HepG2 (cell line): ENCODE results near the gene SYNDIG1. TPM values are rescaled to one million over a fixed set of nuclear protein-coding genes. Genes with fewer than 3 reads are reported as not detected.

Experiments
- KLF9 ChIP-seq: IDR thresholded peaks from 2 replicates; pipeline ENCODE4 v1.6.1; 2016; ENCODE audit warnings: low read depth
- POLR2AphosphoS2 ChIP-seq: IDR thresholded peaks from 2 replicates; pipeline ENCODE4 v1.6.1; 2011; ENCODE audit warnings: low read depth, low read length, improper control_type of control experiment
- ZFP41 ChIP-seq: sonication (generic); formaldehyde crosslinking; IDR thresholded peaks from 2 replicates; pipeline ENCODE4 v1.4.0; 2020; ENCODE audit warnings: mild to moderate bottlenecking, missing genetic modification reagents, borderline replicate concordance
- ZNF329 ChIP-seq: sonication (generic); formaldehyde crosslinking; IDR thresholded peaks from 2 replicates; pipeline ENCODE4 v1.9.0; 2021; ENCODE audit warnings: low read depth, mild to moderate bottlenecking, missing genetic modification reagents
- ZNF703 ChIP-seq: sonication (generic); formaldehyde crosslinking; IDR thresholded peaks from 2 replicates; pipeline ENCODE4 v1.5.1; 2020; ENCODE audit warnings: missing genetic modification reagents, mild to moderate bottlenecking, moderate library complexity, borderline replicate concordance
- ZSCAN25 ChIP-seq: sonication (generic); formaldehyde crosslinking; IDR thresholded peaks from 2 replicates; pipeline ENCODE4 v1.8.0; 2022; ENCODE audit warnings: mild to moderate bottlenecking, missing genetic modification reagents
- polyA plus RNA-seq, 8 experiments: library from polyadenylated mRNA; depleted of rRNA in 3 of 8; stranded (reverse) in 7 of 8; unstranded in 1 of 8; fragments of >200 nt; fragmentation: Illumina TruSeq in 4 of 8; extraction: Trizol in 4 of 8; gene quantifications; 2 replicates each; pipeline versions ENCODE4 v1.2.1 to v1.2.3, GENCODE V29; 2011 to 2016; ENCODE audit warnings: low read depth in 4 of 8, missing spikeins in 1 of 8, mixed read lengths in 1 of 8; ENCODE audit not compliant: insufficient read depth in 1 of 8
- total RNA-seq, 5 experiments: library from RNA; depleted of rRNA; stranded (reverse); fragments of >200 nt; fragmentation: Illumina TruSeq; extraction: Trizol; gene quantifications; 2 replicates each; pipeline ENCODE4 v1.2.3, GENCODE V29; 2016; ENCODE audit warnings: low read depth in 1 of 5
- TF ChIP-seq, protein P1 (sequence below): sonication (generic); formaldehyde crosslinking; IDR thresholded peaks from 2 replicates; pipeline ENCODE4 v1.5.0; 2020; ENCODE audit warnings: missing genetic modification reagents
- TF ChIP-seq, protein P2 (sequence below): sonication (generic); formaldehyde crosslinking; IDR thresholded peaks from 2 replicates; pipeline ENCODE4 v1.4.0; 2020; ENCODE audit warnings: missing genetic modification reagents
- TF ChIP-seq, protein P3 (sequence below): IDR thresholded peaks from 2 replicates; pipeline ENCODE4 v1.6.1; 2016; ENCODE audit warnings: low read depth, missing genetic modification reagents, missing compliant biosample characterization

The SYNDIG1 gene
- total and polyA plus RNA-seq, 2 of the 13 experiments (the other 11 are each of a cell fraction or from before 2014, with no cell fraction given) = not detected

DNA sequence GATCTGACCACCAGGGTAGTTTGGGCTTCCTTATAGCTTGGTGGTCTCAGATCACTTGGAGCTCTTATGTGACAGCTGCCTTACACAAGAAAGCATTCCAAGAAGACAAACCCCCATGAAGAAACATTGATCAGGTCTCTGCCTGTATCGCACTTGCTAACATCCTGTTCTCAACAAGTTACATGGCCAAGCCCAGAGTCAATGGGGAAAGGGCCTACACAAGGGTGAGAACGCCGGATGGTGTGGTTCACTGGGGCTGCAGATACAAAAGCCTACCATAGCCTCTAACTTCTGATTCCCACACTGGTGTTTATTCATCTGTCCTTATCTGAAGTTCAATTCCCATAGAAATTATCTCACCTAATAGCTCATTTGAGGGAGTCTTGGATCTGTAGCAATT lies 235.5 kb downstream of the SYNDIG1 start (continued):
- TF ChIP-seq, protein P1, sequence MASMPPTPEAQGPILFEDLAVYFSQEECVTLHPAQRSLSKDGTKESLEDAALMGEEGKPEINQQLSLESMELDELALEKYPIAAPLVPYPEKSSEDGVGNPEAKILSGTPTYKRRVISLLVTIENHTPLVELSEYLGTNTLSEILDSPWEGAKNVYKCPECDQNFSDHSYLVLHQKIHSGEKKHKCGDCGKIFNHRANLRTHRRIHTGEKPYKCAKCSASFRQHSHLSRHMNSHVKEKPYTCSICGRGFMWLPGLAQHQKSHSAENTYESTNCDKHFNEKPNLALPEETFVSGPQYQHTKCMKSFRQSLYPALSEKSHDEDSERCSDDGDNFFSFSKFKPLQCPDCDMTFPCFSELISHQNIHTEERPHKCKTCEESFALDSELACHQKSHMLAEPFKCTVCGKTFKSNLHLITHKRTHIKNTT (CRISPR knock-in tag) = no peak
- TF ChIP-seq ZNF329 (CRISPR knock-in tag) (no peak), POLR2AphosphoS2 (no peak), ZFP41 (CRISPR knock-in tag) (no peak), ZNF703 (CRISPR knock-in tag) (no peak), ZSCAN25 (CRISPR knock-in tag) (no peak), KLF9 (CRISPR knock-in tag) (no peak)
- TF ChIP-seq, protein P2, sequence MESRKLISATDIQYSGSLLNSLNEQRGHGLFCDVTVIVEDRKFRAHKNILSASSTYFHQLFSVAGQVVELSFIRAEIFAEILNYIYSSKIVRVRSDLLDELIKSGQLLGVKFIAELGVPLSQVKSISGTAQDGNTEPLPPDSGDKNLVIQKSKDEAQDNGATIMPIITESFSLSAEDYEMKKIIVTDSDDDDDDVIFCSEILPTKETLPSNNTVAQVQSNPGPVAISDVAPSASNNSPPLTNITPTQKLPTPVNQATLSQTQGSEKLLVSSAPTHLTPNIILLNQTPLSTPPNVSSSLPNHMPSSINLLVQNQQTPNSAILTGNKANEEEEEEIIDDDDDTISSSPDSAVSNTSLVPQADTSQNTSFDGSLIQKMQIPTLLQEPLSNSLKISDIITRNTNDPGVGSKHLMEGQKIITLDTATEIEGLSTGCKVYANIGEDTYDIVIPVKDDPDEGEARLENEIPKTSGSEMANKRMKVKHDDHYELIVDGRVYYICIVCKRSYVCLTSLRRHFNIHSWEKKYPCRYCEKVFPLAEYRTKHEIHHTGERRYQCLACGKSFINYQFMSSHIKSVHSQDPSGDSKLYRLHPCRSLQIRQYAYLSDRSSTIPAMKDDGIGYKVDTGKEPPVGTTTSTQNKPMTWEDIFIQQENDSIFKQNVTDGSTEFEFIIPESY = no peak
- TF ChIP-seq, protein P3, sequence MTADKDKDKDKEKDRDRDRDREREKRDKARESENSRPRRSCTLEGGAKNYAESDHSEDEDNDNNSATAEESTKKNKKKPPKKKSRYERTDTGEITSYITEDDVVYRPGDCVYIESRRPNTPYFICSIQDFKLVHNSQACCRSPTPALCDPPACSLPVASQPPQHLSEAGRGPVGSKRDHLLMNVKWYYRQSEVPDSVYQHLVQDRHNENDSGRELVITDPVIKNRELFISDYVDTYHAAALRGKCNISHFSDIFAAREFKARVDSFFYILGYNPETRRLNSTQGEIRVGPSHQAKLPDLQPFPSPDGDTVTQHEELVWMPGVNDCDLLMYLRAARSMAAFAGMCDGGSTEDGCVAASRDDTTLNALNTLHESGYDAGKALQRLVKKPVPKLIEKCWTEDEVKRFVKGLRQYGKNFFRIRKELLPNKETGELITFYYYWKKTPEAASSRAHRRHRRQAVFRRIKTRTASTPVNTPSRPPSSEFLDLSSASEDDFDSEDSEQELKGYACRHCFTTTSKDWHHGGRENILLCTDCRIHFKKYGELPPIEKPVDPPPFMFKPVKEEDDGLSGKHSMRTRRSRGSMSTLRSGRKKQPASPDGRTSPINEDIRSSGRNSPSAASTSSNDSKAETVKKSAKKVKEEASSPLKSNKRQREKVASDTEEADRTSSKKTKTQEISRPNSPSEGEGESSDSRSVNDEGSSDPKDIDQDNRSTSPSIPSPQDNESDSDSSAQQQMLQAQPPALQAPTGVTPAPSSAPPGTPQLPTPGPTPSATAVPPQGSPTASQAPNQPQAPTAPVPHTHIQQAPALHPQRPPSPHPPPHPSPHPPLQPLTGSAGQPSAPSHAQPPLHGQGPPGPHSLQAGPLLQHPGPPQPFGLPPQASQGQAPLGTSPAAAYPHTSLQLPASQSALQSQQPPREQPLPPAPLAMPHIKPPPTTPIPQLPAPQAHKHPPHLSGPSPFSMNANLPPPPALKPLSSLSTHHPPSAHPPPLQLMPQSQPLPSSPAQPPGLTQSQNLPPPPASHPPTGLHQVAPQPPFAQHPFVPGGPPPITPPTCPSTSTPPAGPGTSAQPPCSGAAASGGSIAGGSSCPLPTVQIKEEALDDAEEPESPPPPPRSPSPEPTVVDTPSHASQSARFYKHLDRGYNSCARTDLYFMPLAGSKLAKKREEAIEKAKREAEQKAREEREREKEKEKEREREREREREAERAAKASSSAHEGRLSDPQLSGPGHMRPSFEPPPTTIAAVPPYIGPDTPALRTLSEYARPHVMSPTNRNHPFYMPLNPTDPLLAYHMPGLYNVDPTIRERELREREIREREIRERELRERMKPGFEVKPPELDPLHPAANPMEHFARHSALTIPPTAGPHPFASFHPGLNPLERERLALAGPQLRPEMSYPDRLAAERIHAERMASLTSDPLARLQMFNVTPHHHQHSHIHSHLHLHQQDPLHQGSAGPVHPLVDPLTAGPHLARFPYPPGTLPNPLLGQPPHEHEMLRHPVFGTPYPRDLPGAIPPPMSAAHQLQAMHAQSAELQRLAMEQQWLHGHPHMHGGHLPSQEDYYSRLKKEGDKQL (CRISPR knock-in tag) = no peak
